ENCODE results near the gene RALA. TPM values are rescaled to one million over a fixed set of nuclear protein-coding genes. Genes with fewer than 3 reads are reported as not detected.

RALA gene
- total and polyA plus RNA-seq, 2 of the 13 experiments (the other 11 are each of a cell fraction or from before 2014, with no cell fraction given) = 11.8 to 19.5 TPM

GRCh38 chr7:39732837-39733804, 109.7 kb downstream of the RALA start (continued):
- TF ChIP-seq ZFP90 (CRISPR knock-in tag; IDR thresholded peaks at IDR 0.05; ENCODE audit: borderline replicate concordance) (no peak), ZNF598 (CRISPR knock-in tag; IDR thresholded peaks at IDR 0.05; ENCODE audit: borderline replicate concordance) (peak; percentile 38; the same call in 1 of the 2 replicates), HOMEZ (CRISPR knock-in tag; IDR thresholded peaks at IDR 0.05; ENCODE audit: low read depth) (no peak), ETV5 (CRISPR knock-in tag; IDR thresholded peaks at IDR 0.05; ENCODE audit: borderline replicate concordance) (peak; percentile 59; the same call in 1 of the 2 replicates), BCL3 (CRISPR knock-in tag; IDR thresholded peaks at IDR 0.05) (0 out of 2 replicates have a peak, but pooled peaks have one; percentile 60), ZNF331 (CRISPR knock-in tag; IDR thresholded peaks at IDR 0.05) (no peak), ZBTB14 (CRISPR knock-in tag; IDR thresholded peaks at IDR 0.05) (no peak), THAP9 (CRISPR knock-in tag; IDR thresholded peaks at IDR 0.05; ENCODE audit: borderline replicate concordance) (no peak; the same call in 1 of the 2 replicates), MLX (CRISPR knock-in tag; IDR thresholded peaks at IDR 0.05) (no peak), E2F2 (CRISPR knock-in tag; IDR thresholded peaks at IDR 0.05; ENCODE audit: borderline replicate concordance) (no peak), ZNF605 (CRISPR knock-in tag; IDR thresholded peaks at IDR 0.05) (no peak), ZNF207 (IDR thresholded peaks at IDR 0.05; ENCODE audit: borderline replicate concordance) (no peak), ZNF761 (CRISPR knock-in tag; conservative IDR thresholded peaks at IDR 0.05) (no peak), CTCF (CRISPR knock-in tag; IDR thresholded peaks at IDR 0.05) (no peak), SOX6 (IDR thresholded peaks at IDR 0.05) (no peak), SOX6 (CRISPR knock-in tag; IDR thresholded peaks at IDR 0.05) (0 out of 2 replicates have a peak, but pooled peaks have one; percentile 9), NCOA5 (CRISPR knock-in tag; IDR thresholded peaks at IDR 0.05) (no peak)
